Panc1 (cell line): ENCODE measurements around the gene GRK1. TPM values are rescaled to one million over a fixed set of nuclear protein-coding genes. Genes with fewer than 3 reads are reported as not detected.

ENCODE experiments used
- ATAC-seq: fragments of 200-7000 bp; cut with Tn5 transposase; 2 replicates; pipeline ENCODE4 v1.9.1; 2020; ENCODE audit warnings: mild to moderate bottlenecking, moderate library complexity
- BruUV-seq: library from RNA; stranded (reverse); fragments of 400-500 nt; replicated peaks from 2 replicates; lab custom pipeline; 2021; lab: Mats Ljungman, UMichigan
- CTCF ChIA-PET: fragments of 300-600 bp; sonication (Branson Sonifier 250); formaldehyde crosslinking; loops from one replicate; lab custom pipeline; 2022; ENCODE audit warnings: antibody characterized with exemption; lab: Charles Lee
- POLR2A ChIA-PET: fragments of 300-600 bp; sonication (Branson Sonifier 250); formaldehyde crosslinking; loops from one replicate; lab custom pipeline; 2022; ENCODE audit warnings: antibody characterized with exemption; lab: Charles Lee
- DNase-seq: peaks from one replicate; pipeline ENCODE4 v3.0.0-alpha.2; 2010; ENCODE audit warnings: low read depth, low spot score
- H3K27ac ChIP-seq: 2 replicates; pipeline ENCODE4 v1.5.1; 2011; ENCODE audit warnings: mild to moderate bottlenecking, low read length, inconsistent platforms
- H3K27me3 ChIP-seq: fragments of 200-500 bp; sonication (Bioruptor generic); 2 replicates; pipeline ENCODE4 v1.6.0; 2014; ENCODE audit warnings: low read length, inconsistent platforms; ENCODE audit not compliant: control insufficient read depth, insufficient read depth
- H3K36me3 ChIP-seq: fragments of 200-500 bp; sonication (Bioruptor generic); 2 replicates; pipeline ENCODE4 v1.5.1; 2014; ENCODE audit warnings: inconsistent platforms, mild to moderate bottlenecking, low read length, moderate library complexity; ENCODE audit not compliant: control insufficient read depth, insufficient read depth
- H3K4me1 ChIP-seq: 2 replicates; pipeline ENCODE4 v1.5.1; 2011; ENCODE audit warnings: inconsistent platforms, mild to moderate bottlenecking, low read length, moderate library complexity; ENCODE audit not compliant: control insufficient read depth, insufficient read depth
- H3K4me3 ChIP-seq, 2 experiments: 2 replicates each; pipeline ENCODE4 v1.5.1; 2011 to 2012; ENCODE audit warnings: low read depth in 2 of 2, low read length in 2 of 2, mild to moderate bottlenecking in 2 of 2, inconsistent platforms in 1 of 2, moderate library complexity in 1 of 2
- H3K9me3 ChIP-seq: fragments of 200-500 bp; sonication (Bioruptor generic); 2 replicates; pipeline ENCODE4 v1.5.1; 2014; ENCODE audit warnings: low read depth, mild to moderate bottlenecking, inconsistent platforms, low read length, moderate library complexity; ENCODE audit not compliant: control insufficient read depth, insufficient read depth
- POLR2AphosphoS5 ChIP-seq: IDR thresholded peaks from 2 replicates; pipeline ENCODE4 v1.6.1; 2012; ENCODE audit warnings: mild to moderate bottlenecking, low read depth, low read length, moderate library complexity
- SIN3A ChIP-seq: IDR thresholded peaks from 2 replicates; pipeline ENCODE4 v1.6.1; 2012; ENCODE audit warnings: low read depth, mild to moderate bottlenecking, low read length, moderate library complexity, borderline replicate concordance; ENCODE audit not compliant: insufficient read depth
- TCF7L2 ChIP-seq: IDR thresholded peaks from 2 replicates; pipeline ENCODE4 v1.6.1; 2011; ENCODE audit warnings: mild to moderate bottlenecking, low read depth, low read length, inconsistent platforms
- in situ Hi-C: cut with HindIII; loops from 2 replicates; pipeline ENCODE4 v1.10.0; 2016; ENCODE audit warnings: low sequenced_read_pairs, low pct_unique_long_range_greater_than_20kb
- intact Hi-C: fragments of 100-400 bp; cut with micrococcal nuclease; formaldehyde crosslinking; loops from one replicate; pipeline ENCODE4 v1.10.0; 2022; ENCODE audit not compliant: unreplicated experiment
- total RNA-seq: library from RNA; stranded (reverse); gene quantifications from one replicate; pipeline ENCODE4 v1.2.1, GENCODE V29; 2021; ENCODE audit not compliant: unreplicated experiment
- TF ChIP-seq, protein P1 (sequence below): fragments of 450-650 bp; IDR thresholded peaks from 2 replicates; pipeline ENCODE4 v1.5.1; 2017; ENCODE audit warnings: mild to moderate bottlenecking
- TF ChIP-seq, protein P2 (sequence below), 2 experiments: IDR thresholded peaks; 2 replicates each; pipeline ENCODE4 v1.6.1; 2011 to 2012; ENCODE audit warnings: low read depth in 2 of 2, control low read depth in 1 of 2, low read length in 1 of 2, mild to moderate bottlenecking in 1 of 2, moderate library complexity in 1 of 2; ENCODE audit not compliant: insufficient read depth in 1 of 2

Gene GRK1
- total RNA-seq, 1 experiment from 2014 or later, result 1.8 TPM

DNA sequence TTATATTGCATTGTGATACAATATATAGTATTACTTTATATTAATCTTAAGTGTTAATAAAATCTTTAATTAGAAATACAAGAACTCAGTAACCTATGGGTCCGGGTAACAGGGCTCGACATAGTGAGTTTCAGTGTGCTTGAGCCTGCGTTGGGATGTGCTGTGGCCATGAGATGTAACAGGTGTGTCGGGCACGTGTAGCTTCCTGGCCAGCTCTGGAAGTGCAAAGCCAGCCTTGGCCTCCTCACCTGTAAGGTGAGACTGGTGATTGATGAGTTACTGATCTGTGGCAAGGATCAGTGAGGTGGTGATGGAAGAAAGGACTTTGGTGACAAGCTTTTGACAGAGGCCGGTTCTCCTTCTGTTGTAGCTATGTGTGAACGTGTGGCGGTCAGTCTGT lies 28.2 kb upstream of the GRK1 start:
- in situ Hi-C loops (no loop called here), intact Hi-C loops (no loop called here)
- ATAC-seq (no peak), DNase-seq (no peak)
- BruUV-seq, result no TSS peak
- Histone ChIP-seq H3K27ac (no peak overlapping the region), H3K4me3 (no peak overlapping the region), H3K4me1 (peaks cover 4% of the 10 kb centered on the region; the same call in 1 of the 2 replicates), H3K9me3 (no peaks in the 10 kb centered on the region), H3K36me3 (peaks cover 6% of the 10 kb centered on the region; the same call in 1 of the 2 replicates), H3K27me3 (no peaks in the 10 kb centered on the region)
- ChIA-PET CTCF (no interaction called here), POLR2A (no interaction called here)
- no peak for TF ChIP-seq SIN3A
- TF ChIP-seq POLR2AphosphoS5, result no peak
- TF ChIP-seq, protein P1, sequence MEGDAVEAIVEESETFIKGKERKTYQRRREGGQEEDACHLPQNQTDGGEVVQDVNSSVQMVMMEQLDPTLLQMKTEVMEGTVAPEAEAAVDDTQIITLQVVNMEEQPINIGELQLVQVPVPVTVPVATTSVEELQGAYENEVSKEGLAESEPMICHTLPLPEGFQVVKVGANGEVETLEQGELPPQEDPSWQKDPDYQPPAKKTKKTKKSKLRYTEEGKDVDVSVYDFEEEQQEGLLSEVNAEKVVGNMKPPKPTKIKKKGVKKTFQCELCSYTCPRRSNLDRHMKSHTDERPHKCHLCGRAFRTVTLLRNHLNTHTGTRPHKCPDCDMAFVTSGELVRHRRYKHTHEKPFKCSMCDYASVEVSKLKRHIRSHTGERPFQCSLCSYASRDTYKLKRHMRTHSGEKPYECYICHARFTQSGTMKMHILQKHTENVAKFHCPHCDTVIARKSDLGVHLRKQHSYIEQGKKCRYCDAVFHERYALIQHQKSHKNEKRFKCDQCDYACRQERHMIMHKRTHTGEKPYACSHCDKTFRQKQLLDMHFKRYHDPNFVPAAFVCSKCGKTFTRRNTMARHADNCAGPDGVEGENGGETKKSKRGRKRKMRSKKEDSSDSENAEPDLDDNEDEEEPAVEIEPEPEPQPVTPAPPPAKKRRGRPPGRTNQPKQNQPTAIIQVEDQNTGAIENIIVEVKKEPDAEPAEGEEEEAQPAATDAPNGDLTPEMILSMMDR, result no peak
- TF ChIP-seq, protein P2, sequence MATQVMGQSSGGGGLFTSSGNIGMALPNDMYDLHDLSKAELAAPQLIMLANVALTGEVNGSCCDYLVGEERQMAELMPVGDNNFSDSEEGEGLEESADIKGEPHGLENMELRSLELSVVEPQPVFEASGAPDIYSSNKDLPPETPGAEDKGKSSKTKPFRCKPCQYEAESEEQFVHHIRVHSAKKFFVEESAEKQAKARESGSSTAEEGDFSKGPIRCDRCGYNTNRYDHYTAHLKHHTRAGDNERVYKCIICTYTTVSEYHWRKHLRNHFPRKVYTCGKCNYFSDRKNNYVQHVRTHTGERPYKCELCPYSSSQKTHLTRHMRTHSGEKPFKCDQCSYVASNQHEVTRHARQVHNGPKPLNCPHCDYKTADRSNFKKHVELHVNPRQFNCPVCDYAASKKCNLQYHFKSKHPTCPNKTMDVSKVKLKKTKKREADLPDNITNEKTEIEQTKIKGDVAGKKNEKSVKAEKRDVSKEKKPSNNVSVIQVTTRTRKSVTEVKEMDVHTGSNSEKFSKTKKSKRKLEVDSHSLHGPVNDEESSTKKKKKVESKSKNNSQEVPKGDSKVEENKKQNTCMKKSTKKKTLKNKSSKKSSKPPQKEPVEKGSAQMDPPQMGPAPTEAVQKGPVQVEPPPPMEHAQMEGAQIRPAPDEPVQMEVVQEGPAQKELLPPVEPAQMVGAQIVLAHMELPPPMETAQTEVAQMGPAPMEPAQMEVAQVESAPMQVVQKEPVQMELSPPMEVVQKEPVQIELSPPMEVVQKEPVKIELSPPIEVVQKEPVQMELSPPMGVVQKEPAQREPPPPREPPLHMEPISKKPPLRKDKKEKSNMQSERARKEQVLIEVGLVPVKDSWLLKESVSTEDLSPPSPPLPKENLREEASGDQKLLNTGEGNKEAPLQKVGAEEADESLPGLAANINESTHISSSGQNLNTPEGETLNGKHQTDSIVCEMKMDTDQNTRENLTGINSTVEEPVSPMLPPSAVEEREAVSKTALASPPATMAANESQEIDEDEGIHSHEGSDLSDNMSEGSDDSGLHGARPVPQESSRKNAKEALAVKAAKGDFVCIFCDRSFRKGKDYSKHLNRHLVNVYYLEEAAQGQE (IDR thresholded peaks at IDR 0.05; ENCODE audit: insufficient read depth in 1 of 2, low read depth in 2 of 2, low read length in 1 of 2), result no peak
- TF ChIP-seq TCF7L2, result no peak

DNA sequence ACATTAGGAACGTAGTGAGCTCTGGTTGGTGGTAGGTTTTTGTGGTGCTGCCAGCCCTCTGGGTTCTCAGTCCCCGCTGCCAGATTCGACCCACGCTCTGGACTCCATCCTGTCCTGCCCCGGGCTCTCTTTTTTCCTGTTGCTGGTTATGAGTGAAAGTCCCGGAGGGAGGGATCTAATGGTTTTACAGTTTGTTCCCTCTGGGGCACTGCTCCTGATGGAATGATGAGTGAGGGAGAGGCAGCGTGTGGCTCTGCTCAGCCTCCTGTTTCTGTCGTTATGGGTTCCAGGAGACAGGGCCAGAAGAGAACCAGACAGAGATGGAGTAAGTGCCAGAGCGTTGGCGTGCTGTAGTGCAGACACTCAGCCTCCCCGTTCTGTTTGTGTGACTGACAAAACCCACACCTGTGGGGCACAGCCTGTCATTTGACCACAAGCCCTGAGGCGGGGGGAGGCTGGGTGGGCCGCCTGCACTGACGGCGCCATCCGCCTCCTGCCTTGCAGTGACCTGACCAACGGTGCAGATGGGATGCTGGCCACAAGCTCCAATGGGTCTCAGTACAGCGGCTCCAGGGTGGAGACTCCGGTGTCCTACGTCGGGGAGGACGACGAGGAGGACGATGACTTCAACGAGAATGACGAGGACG lies 27.3 kb upstream of the GRK1 start:
- Histone ChIP-seq H3K36me3 (peaks cover 3% of the 10 kb centered on the region; the same call in 1 of the 2 replicates), H3K4me3 (no peak overlapping the region), H3K27me3 (no peaks in the 10 kb centered on the region), H3K27ac (no peak overlapping the region), H3K4me1 (peaks cover 4% of the 10 kb centered on the region; the same call in 1 of the 2 replicates), H3K9me3 (no peaks in the 10 kb centered on the region)
- intact Hi-C loops (no loop called here), in situ Hi-C loops (no loop called here)
- no TSS peak for BruUV-seq
- ATAC-seq (no peak), DNase-seq (no peak)
- ChIA-PET CTCF (no interaction called here), POLR2A (no interaction called here)
- TF ChIP-seq, protein P2 (IDR thresholded peaks at IDR 0.05; ENCODE audit: insufficient read depth in 1 of 2, low read depth in 2 of 2, low read length in 1 of 2), result no peak
- no peak for TF ChIP-seq TCF7L2
- TF ChIP-seq SIN3A, result no peak
